T1000 (cell line): ENCODE results near the gene IFNK.

Source experiments
- DNase-seq: peaks from one replicate; lab custom pipeline; 2025; ENCODE audit warnings: mixed read lengths; lab: John Stamatoyannopoulos, UW

IFNK gene

GRCh38 chr9:27514551-27514950, 9.5 kb upstream of the IFNK start:
- no peak for DNase-seq

- no peak for DNase-seq
Measured at GRCh38 chr9:27518006-27518405, 6.1 kb upstream of the IFNK start.

- DNase-seq = no peak
Measured at GRCh38 chr9:27518809-27519208, 5.3 kb upstream of the IFNK start.

- DNase-seq = peak; percentile 25
Measured at GRCh38 chr9:27519466-27520465, 4.3 kb upstream of the IFNK start.

GRCh38 chr9:27520986-27521385, 3.1 kb upstream of the IFNK start:
- no peak for DNase-seq

GRCh38 chr9:27523141-27523540, 949 bp upstream of the IFNK start:
- DNase-seq = no peak

GRCh38 chr9:27527702-27528075, 3.6 kb downstream of the IFNK start:
- DNase-seq = no peak

- no peak for DNase-seq
Measured at GRCh38 chr9:27528076-27528885, 4.2 kb downstream of the IFNK start.

- DNase-seq = no peak
Measured at GRCh38 chr9:27528886-27529315, 4.8 kb downstream of the IFNK start.

- peak; percentile 55 for DNase-seq
Measured at GRCh38 chr9:27529316-27530278, 5.5 kb downstream of the IFNK start, which contains the start of gene MOB3B. MOB3B (minus strand) TSS chr9:27529814; CDS start chr9:27455550, 74,264 bp downstream.

GRCh38 chr9:27530915-27531755, 7.0 kb downstream of the IFNK start:
- DNase-seq = no peak

- DNase-seq = no peak
Measured at GRCh38 chr9:27532046-27532445, 8.0 kb downstream of the IFNK start.

- no peak for DNase-seq
Measured at GRCh38 chr9:27533311-27533710, 9.2 kb downstream of the IFNK start.

GRCh38 chr9:27534131-27534530, 10.0 kb downstream of the IFNK start:
- no peak for DNase-seq

- DNase-seq = no peak
Measured at GRCh38 chr9:27534658-27535209, 10.6 kb downstream of the IFNK start.

GRCh38 chr9:27535701-27536118, 11.6 kb downstream of the IFNK start:
- no peak for DNase-seq

- DNase-seq = no peak
Measured at GRCh38 chr9:27536168-27536567, 12.1 kb downstream of the IFNK start.

GRCh38 chr9:27537027-27537435, 12.9 kb downstream of the IFNK start:
- no peak for DNase-seq

- no peak for DNase-seq
Measured at GRCh38 chr9:27537756-27538155, 13.7 kb downstream of the IFNK start.

GRCh38 chr9:27538647-27539046, 14.6 kb downstream of the IFNK start:
- no peak for DNase-seq
